ENCODE data around the gene CLN3.

Gene CLN3

GRCh38 chr16:28494121-28494851, 2.4 kb upstream of the CLN3 start, which contains the start of gene APOBR:
Gene APOBR (plus strand): TSS chr16:28494643. CDS start chr16:28494682, 39 bp downstream.
- Histone ChIP-seq H3K27ac (ENCODE audit: low read depth, low read length) (peak within 1 kb of the TSS; percentile 37), H3K36me3 (ENCODE audit: low read length) (no peaks in the 10 kb centered on the region), H3K27me3 (ENCODE audit: low read length) (no peaks in the 10 kb centered on the region), H3K4me3 (ENCODE audit: insufficient read depth, low read length, poor library complexity, severe bottlenecking) (peak within 1 kb of the TSS; percentile 18), H4K20me1 (ENCODE audit: low read depth, low read length) (no peaks in the 10 kb centered on the region), H3F3A (ENCODE audit: insufficient read depth) (0 out of 2 replicates have a peak, but pooled peaks cover 7% of the 10 kb centered on the region), H3K79me2 (ENCODE audit: insufficient read depth, low read length) (peaks cover 4% of the 10 kb centered on the region; the same call in 1 of the 2 replicates), H3K4me2 (ENCODE audit: low read depth, low read length, poor library complexity, severe bottlenecking) (peak within 1 kb of the TSS; percentile 70), H2AFZ (ENCODE audit: low read depth, low read length, severe bottlenecking) (peak within 1 kb of the TSS; percentile 82), H3K9me2 (replicated peaks; ENCODE audit: insufficient read depth, low read length) (no peaks in the 10 kb centered on the region), H3K9ac (ENCODE audit: low read length) (peak within 1 kb of the TSS; percentile 45), H3K9me3 (ENCODE audit: insufficient read depth, low read length) (no peaks in the 10 kb centered on the region)
- no peak for TF ChIP-seq EZH2phosphoT487 (conservative IDR thresholded peaks at IDR 0.05; ENCODE audit: low read length)
- TF ChIP-seq CTCF (IDR thresholded peaks at IDR 0.05; ENCODE audit: insufficient read depth, low read length, poor library complexity, severe bottlenecking): no peak

- Histone ChIP-seq H3K36me3 (ENCODE audit: low read length) (no peaks in the 10 kb centered on the region), H2AFZ (ENCODE audit: low read depth, low read length, severe bottlenecking) (peak overlapping the region; percentile 91), H3K27ac (ENCODE audit: low read depth, low read length) (peak overlapping the region; percentile 83), H3K27me3 (ENCODE audit: low read length) (no peaks in the 10 kb centered on the region), H3K9me3 (ENCODE audit: insufficient read depth, low read length) (no peaks in the 10 kb centered on the region), H3K9me2 (replicated peaks; ENCODE audit: insufficient read depth, low read length) (no peaks in the 10 kb centered on the region), H4K20me1 (ENCODE audit: low read depth, low read length) (no peaks in the 10 kb centered on the region), H3K9ac (ENCODE audit: low read length) (peak overlapping the region; percentile 89), H3K4me3 (ENCODE audit: insufficient read depth, low read length, poor library complexity, severe bottlenecking) (peak overlapping the region; percentile 96), H3F3A (ENCODE audit: insufficient read depth) (0 out of 2 replicates have a peak, but pooled peaks cover 7% of the 10 kb centered on the region), H3K79me2 (ENCODE audit: insufficient read depth, low read length) (peaks cover 4% of the 10 kb centered on the region; the same call in 1 of the 2 replicates), H3K4me2 (ENCODE audit: low read depth, low read length, poor library complexity, severe bottlenecking) (peak overlapping the region; percentile 70)
- TF ChIP-seq CTCF (IDR thresholded peaks at IDR 0.05; ENCODE audit: insufficient read depth, low read length, poor library complexity, severe bottlenecking) (no peak), EZH2phosphoT487 (conservative IDR thresholded peaks at IDR 0.05; ENCODE audit: low read length) (no peak)
These were observed 637 bp upstream of the CLN3 start for GRCh38 chr16:28492511-28492910.

GRCh38 chr16:28491230-28491969, 474 bp downstream of the CLN3 start:
- peak overlapping the region; percentile 70 for H3K4me2 ChIP-seq (ENCODE audit: low read depth, low read length, poor library complexity, severe bottlenecking)
- peak overlapping the region; percentile 91 for H2AFZ ChIP-seq (ENCODE audit: low read depth, low read length, severe bottlenecking)
- H4K20me1 ChIP-seq (ENCODE audit: low read depth, low read length): no peaks in the 10 kb centered on the region
- H3F3A ChIP-seq (ENCODE audit: insufficient read depth): 0 out of 2 replicates have a peak, but pooled peaks cover 7% of the 10 kb centered on the region
- peak overlapping the region; percentile 89 for H3K9ac ChIP-seq (ENCODE audit: low read length)
- peak overlapping the region; percentile 83 for H3K27ac ChIP-seq (ENCODE audit: low read depth, low read length)
- no peaks in the 10 kb centered on the region for H3K36me3 ChIP-seq (ENCODE audit: low read length)
- peak overlapping the region; percentile 96 for H3K4me3 ChIP-seq (ENCODE audit: insufficient read depth, low read length, poor library complexity, severe bottlenecking)
- H3K9me2 ChIP-seq (replicated peaks; ENCODE audit: insufficient read depth, low read length): no peaks in the 10 kb centered on the region
- no peaks in the 10 kb centered on the region for H3K27me3 ChIP-seq (ENCODE audit: low read length)
- no peaks in the 10 kb centered on the region for H3K9me3 ChIP-seq (ENCODE audit: insufficient read depth, low read length)
- H3K79me2 ChIP-seq (ENCODE audit: insufficient read depth, low read length): peaks cover 4% of the 10 kb centered on the region; the same call in 1 of the 2 replicates
- TF ChIP-seq CTCF (IDR thresholded peaks at IDR 0.05; ENCODE audit: insufficient read depth, low read length, poor library complexity, severe bottlenecking) (no peak), EZH2phosphoT487 (conservative IDR thresholded peaks at IDR 0.05; ENCODE audit: low read length) (no peak)

Measured in SU-DHL-6 (cell line).